WTC11 (cell line): ENCODE data around the gene NRXN3.

ENCODE experiments used
- ZBTB21 ChIP-seq: sonication (generic); formaldehyde crosslinking; IDR thresholded peaks from 2 replicates; pipeline ENCODE4 v1.8.1; 2023; ENCODE audit warnings: mild to moderate bottlenecking, missing genetic modification reagents, borderline replicate concordance
- TF ChIP-seq, protein P1 (sequence below): fragments of 200-600 bp; IDR thresholded peaks from 2 replicates; pipeline ENCODE4 v1.8.0; 2022; ENCODE audit warnings: antibody characterized with exemption

- TF ChIP-seq ZBTB21 (CRISPR knock-in tag): no peak
- TF ChIP-seq, protein P1, sequence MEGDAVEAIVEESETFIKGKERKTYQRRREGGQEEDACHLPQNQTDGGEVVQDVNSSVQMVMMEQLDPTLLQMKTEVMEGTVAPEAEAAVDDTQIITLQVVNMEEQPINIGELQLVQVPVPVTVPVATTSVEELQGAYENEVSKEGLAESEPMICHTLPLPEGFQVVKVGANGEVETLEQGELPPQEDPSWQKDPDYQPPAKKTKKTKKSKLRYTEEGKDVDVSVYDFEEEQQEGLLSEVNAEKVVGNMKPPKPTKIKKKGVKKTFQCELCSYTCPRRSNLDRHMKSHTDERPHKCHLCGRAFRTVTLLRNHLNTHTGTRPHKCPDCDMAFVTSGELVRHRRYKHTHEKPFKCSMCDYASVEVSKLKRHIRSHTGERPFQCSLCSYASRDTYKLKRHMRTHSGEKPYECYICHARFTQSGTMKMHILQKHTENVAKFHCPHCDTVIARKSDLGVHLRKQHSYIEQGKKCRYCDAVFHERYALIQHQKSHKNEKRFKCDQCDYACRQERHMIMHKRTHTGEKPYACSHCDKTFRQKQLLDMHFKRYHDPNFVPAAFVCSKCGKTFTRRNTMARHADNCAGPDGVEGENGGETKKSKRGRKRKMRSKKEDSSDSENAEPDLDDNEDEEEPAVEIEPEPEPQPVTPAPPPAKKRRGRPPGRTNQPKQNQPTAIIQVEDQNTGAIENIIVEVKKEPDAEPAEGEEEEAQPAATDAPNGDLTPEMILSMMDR: no peak
These were observed 1167.6 kb downstream of the NRXN3 start for GRCh38 chr14:79337761-79338160.
